DOHH2 (cell line): Measurements from ENCODE around the gene UBE2Q2.

Experiments
- H3F3A ChIP-seq: fragments of 200-600 bp; sonication (generic), shearing (Covaris generic); 2 replicates; pipeline ENCODE4 v1.6.0; 2016; ENCODE audit warnings: antibody characterized with exemption, mild to moderate bottlenecking; ENCODE audit not compliant: control insufficient read depth, insufficient read depth
- H3K27ac ChIP-seq: fragments of 200-600 bp; sonication (generic); 2 replicates; pipeline ENCODE4 v1.5.1; 2014; ENCODE audit warnings: low read depth, mild to moderate bottlenecking, low read length, moderate library complexity
- H3K27me3 ChIP-seq: fragments of 200-600 bp; sonication (generic); 2 replicates; pipeline ENCODE4 v1.6.1; 2014; ENCODE audit warnings: mild to moderate bottlenecking, low read length, mixed read lengths; ENCODE audit not compliant: control insufficient read depth
- H3K36me3 ChIP-seq: fragments of 200-600 bp; sonication (generic); 2 replicates; pipeline ENCODE4 v1.6.1; 2014; ENCODE audit warnings: mild to moderate bottlenecking, low read length, moderate library complexity, mixed read lengths; ENCODE audit not compliant: control insufficient read depth
- H3K4me1 ChIP-seq: fragments of 200-600 bp; sonication (generic); 2 replicates; pipeline ENCODE4 v1.6.1; 2014; ENCODE audit warnings: mild to moderate bottlenecking, low read length, mixed read lengths; ENCODE audit not compliant: control insufficient read depth
- H3K4me2 ChIP-seq: fragments of 200-600 bp; sonication (generic); 2 replicates; pipeline ENCODE4 v1.6.0; 2014; ENCODE audit warnings: mild to moderate bottlenecking, low read length, moderate library complexity
- H3K4me3 ChIP-seq: fragments of 200-600 bp; sonication (generic); 2 replicates; pipeline ENCODE4 v1.5.1; 2014; ENCODE audit warnings: mild to moderate bottlenecking, low read length, mixed read lengths
- H3K79me2 ChIP-seq: fragments of 200-600 bp; sonication (generic); 2 replicates; pipeline ENCODE4 v1.6.1; 2014; ENCODE audit warnings: mild to moderate bottlenecking, low read length, mixed read lengths; ENCODE audit not compliant: control insufficient read depth
- H3K9me2 ChIP-seq: fragments of 200-600 bp; sonication (generic); replicated peaks from 2 replicates; pipeline ENCODE4 v1.6.1; 2014; ENCODE audit warnings: mild to moderate bottlenecking, low read length, mixed read lengths; ENCODE audit not compliant: control insufficient read depth
- H3K9me3 ChIP-seq: fragments of 200-600 bp; sonication (generic); 2 replicates; pipeline ENCODE4 v1.6.1; 2014; ENCODE audit warnings: antibody characterized with exemption, low read length, mixed read lengths; ENCODE audit not compliant: control insufficient read depth, insufficient read depth
- H4K20me1 ChIP-seq: fragments of 200-600 bp; sonication (generic); 2 replicates; pipeline ENCODE4 v1.6.0; 2014; ENCODE audit warnings: low read depth, mild to moderate bottlenecking, antibody characterized with exemption, low read length, moderate library complexity; ENCODE audit not compliant: control insufficient read depth, insufficient read depth
- CTCF ChIP-seq: fragments of 200-600 bp; sonication (generic); IDR thresholded peaks from one replicate; pipeline ENCODE4 v1.5.1; 2014; ENCODE audit warnings: antibody characterized with exemption, mild to moderate bottlenecking, low read depth, low read length; ENCODE audit not compliant: poor library complexity, severe bottlenecking
- EZH2phosphoT487 ChIP-seq: fragments of 200-600 bp; sonication (generic); IDR thresholded peaks from 2 replicates; pipeline ENCODE4 v1.6.1; 2017; ENCODE audit warnings: borderline replicate concordance, mild to moderate bottlenecking, antibody characterized with exemption, low read length, moderate library complexity, mixed read lengths

UBE2Q2 gene

GRCh38 chr15:75884041-75884440, 40.8 kb downstream of the UBE2Q2 start:
- Histone ChIP-seq H3K9me3 (no peaks in the 10 kb centered on the region), H3K27me3 (no peaks in the 10 kb centered on the region), H3K4me2 (no peak overlapping the region), H3K36me3 (peaks cover 12% of the 10 kb centered on the region; the same call in 1 of the 2 replicates), H3K4me1 (no peaks in the 10 kb centered on the region), H4K20me1 (no peaks in the 10 kb centered on the region; the same call in 1 of the 2 replicates), H3K4me3 (no peak overlapping the region), H3K9me2 (no peaks in the 10 kb centered on the region), H3F3A (no peaks in the 10 kb centered on the region), H3K27ac (no peak overlapping the region), H3K79me2 (no peaks in the 10 kb centered on the region)
- no peak for TF ChIP-seq EZH2phosphoT487
- no peak for TF ChIP-seq CTCF

GRCh38 chr15:75887178-75887577, 43.9 kb downstream of the UBE2Q2 start:
- no peak overlapping the region for H3K27ac ChIP-seq
- no peak overlapping the region for H3K4me2 ChIP-seq
- no peaks in the 10 kb centered on the region for H3K9me3 ChIP-seq
- H3K4me1 ChIP-seq: no peaks in the 10 kb centered on the region
- no peak overlapping the region for H3K4me3 ChIP-seq
- no peak for TF ChIP-seq CTCF
- no peak for TF ChIP-seq EZH2phosphoT487
- H3F3A ChIP-seq: no peaks in the 10 kb centered on the region
- H4K20me1 ChIP-seq: no peaks in the 10 kb centered on the region; the same call in 1 of the 2 replicates
- peaks cover 21% of the 10 kb centered on the region for H3K36me3 ChIP-seq
- H3K9me2 ChIP-seq: no peaks in the 10 kb centered on the region
- H3K27me3 ChIP-seq: no peaks in the 10 kb centered on the region
- H3K79me2 ChIP-seq: no peaks in the 10 kb centered on the region

GRCh38 chr15:75891895-75892294, 48.6 kb downstream of the UBE2Q2 start:
- Histone ChIP-seq H3K79me2 (no peaks in the 10 kb centered on the region), H3F3A (peaks cover 2% of the 10 kb centered on the region; the same call in 1 of the 2 replicates), H4K20me1 (no peaks in the 10 kb centered on the region), H3K4me1 (no peaks in the 10 kb centered on the region), H3K9me2 (no peaks in the 10 kb centered on the region), H3K9me3 (no peaks in the 10 kb centered on the region), H3K36me3 (peaks cover 18% of the 10 kb centered on the region), H3K4me2 (no peak overlapping the region), H3K4me3 (no peak overlapping the region), H3K27me3 (no peaks in the 10 kb centered on the region), H3K27ac (no peak overlapping the region)
- TF ChIP-seq CTCF (no peak), EZH2phosphoT487 (no peak)
